GM21447 (cell line): Measurements from ENCODE around the gene TIAL1.
A peak's percentile ranks its signal among the peaks of the same experiment; 100 is the strongest.
"Not testable (repeated sequence)": the region's sequence is repeated elsewhere in the genome, so short reads cannot be mapped to it uniquely, and the experiment has no call there.

ENCODE experiments used
- ATAC-seq: cut with Tn5 transposase; IDR thresholded peaks from one replicate; pipeline ENCODE4 v1.9.1; 2021; ENCODE audit not compliant: unreplicated experiment

Gene TIAL1

GRCh38 chr10:119550827-119551226 is 45.9 kb downstream of the TIAL1 start:
- no peak for ATAC-seq

- no peak for ATAC-seq
Observed at GRCh38 chr10:119549247-119549999, 47.3 kb downstream of the TIAL1 start.

GRCh38 chr10:119546009-119546408 is 50.8 kb downstream of the TIAL1 start:
- no peak for ATAC-seq

GRCh38 chr10:119545310-119545709 is 51.5 kb downstream of the TIAL1 start:
- ATAC-seq = no peak

- ATAC-seq = no peak
Observed at GRCh38 chr10:119543814-119544642, 52.7 kb downstream of the TIAL1 start.

GRCh38 chr10:119542988-119543813 is 53.6 kb downstream of the TIAL1 start:
- peak; percentile 44 for ATAC-seq

- ATAC-seq = peak; percentile 71
Observed at GRCh38 chr10:119542357-119542987, 54.3 kb downstream of the TIAL1 start, which contains the start of gene RGS10. TSS of gene RGS10 (minus strand) at chr10:119542719. CDS start at chr10:119542638, 81 bp downstream.

GRCh38 chr10:119541459-119542356 is 55.1 kb downstream of the TIAL1 start:
- no peak for ATAC-seq

- no peak for ATAC-seq
Observed at GRCh38 chr10:119541046-119541445, 55.7 kb downstream of the TIAL1 start.

- no peak for ATAC-seq
Observed at GRCh38 chr10:119540038-119540437, 56.7 kb downstream of the TIAL1 start.

- ATAC-seq = no peak
Observed at GRCh38 chr10:119539359-119539825, 57.4 kb downstream of the TIAL1 start.

- no peak for ATAC-seq
Observed at GRCh38 chr10:119538632-119539358, 58.0 kb downstream of the TIAL1 start.

GRCh38 chr10:119537953-119538630 is 58.7 kb downstream of the TIAL1 start:
- no peak for ATAC-seq

GRCh38 chr10:119536508-119537025 is 60.2 kb downstream of the TIAL1 start:
- no peak for ATAC-seq

- ATAC-seq = no peak
Observed at GRCh38 chr10:119535837-119536507, 60.8 kb downstream of the TIAL1 start.

- no peak for ATAC-seq
Observed at GRCh38 chr10:119535305-119535704, 61.5 kb downstream of the TIAL1 start.

- no peak for ATAC-seq
Observed at GRCh38 chr10:119533473-119533872, 63.3 kb downstream of the TIAL1 start.

GRCh38 chr10:119532791-119533190 is 64.0 kb downstream of the TIAL1 start:
- not testable (repeated sequence) for ATAC-seq
